Chondrocyte (in vitro differentiated cells): ENCODE results near the gene BPIFA2. TPM values are rescaled to one million over a fixed set of nuclear protein-coding genes. Genes with fewer than 3 reads are reported as not detected.

ENCODE experiments used
- DNase-seq: peaks from one replicate; pipeline ENCODE4 v3.0.0; 2021; ENCODE audit warnings: mixed read lengths, low spot score
- H3K27ac Mint-ChIP-seq: one replicate; pipeline ENCODE4 v1.8.0; 2021; ENCODE audit warnings: mild to moderate bottlenecking, moderate library complexity, mixed read lengths; ENCODE audit not compliant: unreplicated experiment
- H3K27me3 Mint-ChIP-seq: 2 replicates; pipeline ENCODE4 v1.8.0; 2021; ENCODE audit warnings: low read depth, mixed read lengths
- H3K36me3 Mint-ChIP-seq: 2 replicates; pipeline ENCODE4 v1.8.0; 2021; ENCODE audit warnings: low read depth, mixed read lengths
- H3K4me1 Mint-ChIP-seq: 2 replicates; pipeline ENCODE4 v1.8.0; 2021; ENCODE audit warnings: low read depth, mild to moderate bottlenecking, mixed read lengths
- H3K4me3 Mint-ChIP-seq: one replicate; pipeline ENCODE4 v1.8.0; 2021; ENCODE audit warnings: mild to moderate bottlenecking, moderate library complexity, mixed read lengths; ENCODE audit not compliant: unreplicated experiment
- H3K9me3 Mint-ChIP-seq: 2 replicates; pipeline ENCODE4 v1.8.0; 2021; ENCODE audit warnings: low read depth, mixed read lengths
- CTCF ChIP-seq: fragments of 200-600 bp; sonication (generic); IDR thresholded peaks from 2 replicates; pipeline ENCODE4 v1.5.0; 2021; ENCODE audit warnings: antibody characterized with exemption, mild to moderate bottlenecking, moderate library complexity
- total RNA-seq: library from RNA; stranded (reverse); gene quantifications from 3 replicates; pipeline ENCODE4 v1.2.1, GENCODE V29; 2021

The BPIFA2 gene
- total RNA-seq, 1 donor from 2014 or later = not detected

- peaks cover 20% of the 10 kb centered on the region for H3K9me3 Mint-ChIP-seq
- H3K4me3 Mint-ChIP-seq = no peak overlapping the region
- no peak overlapping the region for H3K27ac Mint-ChIP-seq
- DNase-seq = no peak
- H3K27me3 Mint-ChIP-seq = peaks cover 31% of the 10 kb centered on the region
- TF ChIP-seq CTCF = no peak
- H3K36me3 Mint-ChIP-seq = no peaks in the 10 kb centered on the region
- no peaks in the 10 kb centered on the region for H3K4me1 Mint-ChIP-seq
Measured at GRCh38 chr20:33165416-33166055, 2.4 kb upstream of the BPIFA2 start.

GRCh38 chr20:33166533-33167113, 1.3 kb upstream of the BPIFA2 start:
- TF ChIP-seq CTCF = no peak
- no peak overlapping the region for H3K4me3 Mint-ChIP-seq
- peaks cover 30% of the 10 kb centered on the region for H3K9me3 Mint-ChIP-seq
- H3K4me1 Mint-ChIP-seq = no peaks in the 10 kb centered on the region
- no peaks in the 10 kb centered on the region for H3K36me3 Mint-ChIP-seq
- no peak overlapping the region for H3K27ac Mint-ChIP-seq
- H3K27me3 Mint-ChIP-seq = peaks cover 33% of the 10 kb centered on the region
- no peak for DNase-seq

- TF ChIP-seq CTCF = peak; percentile 69
- Mint-ChIP-seq H3K9me3 (peaks cover 30% of the 10 kb centered on the region), H3K4me3 (no peak overlapping the region), H3K27ac (no peak overlapping the region), H3K36me3 (no peaks in the 10 kb centered on the region), H3K4me1 (no peaks in the 10 kb centered on the region), H3K27me3 (peaks cover 18% of the 10 kb centered on the region)
- no peak for DNase-seq
Measured at GRCh38 chr20:33169176-33169794, 1.3 kb downstream of the BPIFA2 start.

- H3K9me3 Mint-ChIP-seq = peaks cover 30% of the 10 kb centered on the region
- DNase-seq = no peak
- TF ChIP-seq CTCF = no peak
- no peaks in the 10 kb centered on the region for H3K4me1 Mint-ChIP-seq
- no peak overlapping the region for H3K4me3 Mint-ChIP-seq
- no peak overlapping the region for H3K27ac Mint-ChIP-seq
- H3K36me3 Mint-ChIP-seq = no peaks in the 10 kb centered on the region
- peaks cover 9% of the 10 kb centered on the region for H3K27me3 Mint-ChIP-seq
Measured at GRCh38 chr20:33172781-33173180, 4.8 kb downstream of the BPIFA2 start.

GRCh38 chr20:33175123-33175522, 7.2 kb downstream of the BPIFA2 start:
- Mint-ChIP-seq H3K9me3 (peaks cover 14% of the 10 kb centered on the region), H3K27me3 (peaks cover 9% of the 10 kb centered on the region), H3K36me3 (no peaks in the 10 kb centered on the region), H3K4me1 (no peaks in the 10 kb centered on the region), H3K27ac (no peak overlapping the region), H3K4me3 (no peak overlapping the region)
- no peak for TF ChIP-seq CTCF
- no peak for DNase-seq
